H1 (cell line): Measurements from ENCODE around the gene UBN2. TPM values are rescaled to one million over a fixed set of nuclear protein-coding genes. Genes with fewer than 3 reads are reported as not detected.

Source experiments
- CTCF ChIA-PET: fragments of 300-600 bp; sonication (Branson Sonifier 250); formaldehyde crosslinking; loops from one replicate; lab custom pipeline; 2021; ENCODE audit not compliant: partially characterized antibody; lab: Charles Lee
- POLR2A ChIA-PET: fragments of 300-600 bp; sonication (Branson Sonifier 250); formaldehyde crosslinking; loops from one replicate; lab custom pipeline; 2021; ENCODE audit warnings: inconsistent platforms; ENCODE audit not compliant: partially characterized antibody; lab: Charles Lee
- DNase-seq, 2 experiments: peaks; one replicate each; pipeline versions ENCODE4 v3.0.0 to v3.0.0-alpha.2; 2010 to 2022; ENCODE audit warnings: low spot score in 2 of 2, low read depth in 1 of 2, mixed read lengths in 1 of 2
- FAIRE-seq: peaks from 2 replicates; lab custom pipeline; 2011; peaks lifted over from hg19 to GRCh38; lab: Jason Lieb, UNC
- H2AFZ ChIP-seq: 2 replicates; pipeline ENCODE4 v1.8.1; 2012; ENCODE audit warnings: low read length, inconsistent platforms
- H2AK5ac ChIP-seq: 2 replicates; pipeline ENCODE4 v1.6.1; 2013; ENCODE audit warnings: low read depth, low read length
- H2BK120ac ChIP-seq: replicated peaks from 2 replicates; pipeline ENCODE3; 2013; ENCODE audit warnings: low read depth, low read length, inconsistent platforms
- H2BK12ac ChIP-seq: 2 replicates; pipeline ENCODE4 v1.6.1; 2013; ENCODE audit warnings: low read depth, low read length
- H2BK15ac ChIP-seq: 2 replicates; pipeline ENCODE4 v1.6.1; 2013; ENCODE audit warnings: low read length
- H2BK20ac ChIP-seq: 2 replicates; pipeline ENCODE4 v1.6.1; 2013; ENCODE audit warnings: low read length
- H2BK5ac ChIP-seq: 2 replicates; pipeline ENCODE4 v1.6.1; 2013; ENCODE audit warnings: low read depth, low read length
- H3K14ac ChIP-seq: 2 replicates; pipeline ENCODE4 v1.6.1; 2013; ENCODE audit warnings: inconsistent platforms; ENCODE audit not compliant: insufficient read length
- H3K18ac ChIP-seq: 2 replicates; pipeline ENCODE4 v1.6.1; 2013; ENCODE audit warnings: low read length; ENCODE audit errors: extremely low read depth
- H3K23ac ChIP-seq: 2 replicates; pipeline ENCODE4 v1.6.1; 2013; ENCODE audit warnings: inconsistent platforms; ENCODE audit not compliant: insufficient read length
- H3K23me2 ChIP-seq: 2 replicates; pipeline ENCODE4 v1.6.1; 2013; ENCODE audit warnings: low read depth, low read length
- H3K27ac ChIP-seq: 2 replicates; pipeline ENCODE4 v1.6.1; 2011; ENCODE audit warnings: low read depth, low read length, inconsistent platforms
- H3K27me3 ChIP-seq, 4 experiments: replicated peaks in 1 of 4; 1 replicate in 1 of 4; 2 replicates in 3 of 4; pipeline versions ENCODE4 v1.6.1 to v1.8.1; 2011 to 2013; ENCODE audit warnings: low read length in 3 of 4, mild to moderate bottlenecking in 3 of 4, inconsistent platforms in 2 of 4, mixed read lengths in 2 of 4, moderate library complexity in 1 of 4; ENCODE audit not compliant: control insufficient read depth in 3 of 4, insufficient read depth in 3 of 4; ENCODE audit errors: extremely low read depth in 1 of 4
- H3K36me3 ChIP-seq, 4 experiments: 2 replicates each; pipeline versions ENCODE4 v1.6.1 to v1.8.1; 2011 to 2013; ENCODE audit warnings: mild to moderate bottlenecking in 4 of 4, low read length in 3 of 4, moderate library complexity in 2 of 4, control low read depth in 1 of 4, inconsistent platforms in 1 of 4; ENCODE audit not compliant: insufficient read depth in 4 of 4, control insufficient read depth in 2 of 4
- H3K4ac ChIP-seq: replicated peaks from 2 replicates; pipeline ENCODE3; 2013; ENCODE audit warnings: low read length, low read depth, mixed read lengths, inconsistent platforms; ENCODE audit not compliant: insufficient read length
- H3K4me1 ChIP-seq, 4 experiments: replicated peaks in 1 of 4; 1 replicate in 1 of 4; 2 replicates in 3 of 4; pipeline versions ENCODE4 v1.6.1 to v1.8.1; 2011 to 2013; ENCODE audit warnings: low read length in 3 of 4, inconsistent platforms in 2 of 4, mixed read lengths in 1 of 4; ENCODE audit not compliant: insufficient read depth in 4 of 4, control insufficient read depth in 3 of 4
- H3K4me2 ChIP-seq, 2 experiments: 2 replicates each; pipeline versions ENCODE4 v1.6.1 to v1.8.1; 2011 to 2013; ENCODE audit warnings: low read depth in 2 of 2, low read length in 2 of 2, control low read depth in 1 of 2, inconsistent platforms in 1 of 2, mild to moderate bottlenecking in 1 of 2; ENCODE audit not compliant: insufficient read depth in 1 of 2
- H3K4me3 ChIP-seq, 4 experiments: fragments of 200-600, 300-600 bp in 1 of 4; sonication (generic), shearing (Covaris generic), sonication (Bioruptor Twin) in 1 of 4; 2 replicates each; pipeline versions ENCODE4 v1.5.1 to v1.8.1; 2011 to 2016; ENCODE audit warnings: low read length in 4 of 4, low read depth in 3 of 4, control low read depth in 2 of 4, inconsistent platforms in 2 of 4, mild to moderate bottlenecking in 2 of 4, mixed read lengths in 1 of 4, moderate library complexity in 1 of 4; ENCODE audit not compliant: insufficient read depth in 2 of 4; ENCODE audit errors: extremely low read depth in 1 of 4
- H3K56ac ChIP-seq: replicated peaks from 2 replicates; pipeline ENCODE3; 2013; ENCODE audit warnings: low read depth, mild to moderate bottlenecking, mixed read lengths, low read length, inconsistent platforms; ENCODE audit not compliant: insufficient read length
- H3K79me1 ChIP-seq: 2 replicates; pipeline ENCODE4 v1.6.1; 2013; ENCODE audit warnings: low read depth, low read length, control low read depth
- H3K79me2 ChIP-seq, 2 experiments: 2 replicates each; pipeline versions ENCODE4 v1.6.1 to v1.8.1; 2012 to 2013; ENCODE audit warnings: low read length in 2 of 2, mild to moderate bottlenecking in 2 of 2, inconsistent platforms in 1 of 2; ENCODE audit not compliant: insufficient read depth in 2 of 2, control insufficient read depth in 1 of 2
- H3K9ac ChIP-seq, 4 experiments: replicated peaks in 1 of 4; 1 replicate in 1 of 4; 2 replicates in 3 of 4; pipeline versions ENCODE4 v1.6.1 to v1.8.1; 2011 to 2013; ENCODE audit warnings: low read depth in 3 of 4, low read length in 3 of 4, control low read depth in 2 of 4, mild to moderate bottlenecking in 2 of 4, moderate library complexity in 2 of 4, inconsistent platforms in 1 of 4; ENCODE audit errors: extremely low read depth in 1 of 4
- H3K9me3 ChIP-seq, 2 experiments: 2 replicates each; pipeline versions ENCODE4 v1.6.1 to v1.8.1; 2012 to 2013; ENCODE audit warnings: mild to moderate bottlenecking in 2 of 2, moderate library complexity in 2 of 2, control low read depth in 1 of 2, inconsistent platforms in 1 of 2, low read depth in 1 of 2, low read length in 1 of 2, mixed read lengths in 1 of 2; ENCODE audit not compliant: insufficient read depth in 2 of 2
- H4K20me1 ChIP-seq, 2 experiments: replicated peaks in 1 of 2; 2 replicates each; pipeline versions ENCODE3 to v1.8.1; 2011 to 2013; ENCODE audit warnings: inconsistent platforms in 2 of 2, low read length in 2 of 2, mild to moderate bottlenecking in 1 of 2; ENCODE audit not compliant: insufficient read depth in 2 of 2, control insufficient read depth in 1 of 2
- H4K5ac ChIP-seq: 2 replicates; pipeline ENCODE4 v1.6.1; 2013; ENCODE audit warnings: low read length, low read depth, mixed read lengths, inconsistent platforms; ENCODE audit not compliant: insufficient read length
- H4K8ac ChIP-seq: 2 replicates; pipeline ENCODE4 v1.8.0; 2013; ENCODE audit warnings: mild to moderate bottlenecking, moderate library complexity, low read length, inconsistent platforms; ENCODE audit not compliant: insufficient read depth; ENCODE audit errors: extremely low read depth
- H4K91ac ChIP-seq: replicated peaks from 2 replicates; pipeline ENCODE3; 2013; ENCODE audit warnings: low read length, mixed read lengths, inconsistent platforms; ENCODE audit not compliant: insufficient read length
- CTCF ChIP-seq, 3 experiments: IDR thresholded peaks; 1 replicate in 2 of 3; 2 replicates in 1 of 3; pipeline versions ENCODE4 v1.5.1 to v1.6.1; 2011; ENCODE audit warnings: low read length in 3 of 3, mild to moderate bottlenecking in 3 of 3, inconsistent platforms in 2 of 3, low read depth in 1 of 3, moderate library complexity in 1 of 3; ENCODE audit not compliant: insufficient read depth in 1 of 3; ENCODE audit errors: control extremely low read depth in 1 of 3
- POLR2AphosphoS5 ChIP-seq: IDR thresholded peaks from 2 replicates; pipeline ENCODE4 v1.6.1; 2011; ENCODE audit warnings: low read depth, low read length
- RAD21 ChIP-seq, 2 experiments: IDR thresholded peaks in 1 of 2; conservative IDR thresholded peaks in 1 of 2; 2 replicates each; pipeline ENCODE4 v1.6.1; 2011; ENCODE audit warnings: low read depth in 2 of 2, low read length in 2 of 2, improper control_type of control experiment in 1 of 2, inconsistent platforms in 1 of 2, mild to moderate bottlenecking in 1 of 2, moderate library complexity in 1 of 2
- SP1 ChIP-seq: IDR thresholded peaks from 2 replicates; pipeline ENCODE4 v1.6.1; 2011; ENCODE audit warnings: low read depth, low read length
- SUZ12 ChIP-seq: fragments of 200-600 bp; sonication (generic); IDR thresholded peaks from 2 replicates; pipeline ENCODE4 v1.6.1; 2012; ENCODE audit warnings: mild to moderate bottlenecking, inconsistent platforms, low read length, moderate library complexity, mixed read lengths
- WGBS, 2 experiments: shearing (Covaris generic) in 1 of 2; methylation state at CpG; one replicate each; pipeline versions ENCODE4 v1.1.6 to v1.1.7; 2013 to 2015; ENCODE audit warnings: low lambda C conversion rate in 2 of 2, mixed read lengths in 2 of 2, inconsistent platforms in 1 of 2, low coverage in 1 of 2, missing lambda C conversion rate in 1 of 2; ENCODE audit not compliant: insufficient replicate concordance in 2 of 2, insufficient coverage in 1 of 2, insufficient read length in 1 of 2; ENCODE audit errors: extremely low coverage in 1 of 2, missing lambda C conversion rate in 1 of 2; 5-methylcytosine and 5-hydroxymethylcytosine counted together
- polyA plus RNA-seq, 7 experiments: library from polyadenylated mRNA; depleted of rRNA in 3 of 7; stranded (reverse) in 5 of 7; unstranded in 2 of 7; fragments of >200 nt in 5 of 7; fragments of 200-250 nt in 2 of 7; gene quantifications; 1 replicate in 5 of 7; 2 replicates in 1 of 7; 4 replicates in 1 of 7; pipeline versions ENCODE4 v1.2.1 to v1.2.3, GENCODE V29; 2011 to 2013; ENCODE audit warnings: missing spikeins in 2 of 7, mixed read lengths in 2 of 7
- total RNA-seq: library from RNA; stranded (reverse); fragmentation: NEBNext Ultra II Directional; extraction: Animal tissue kit (Norgen Biotek cat#: 25700); gene quantifications from 2 replicates; pipeline ENCODE4 v1.2.1, GENCODE V29; 2021

Gene UBN2
- total and polyA plus RNA-seq, 2 of the 8 experiments (the other 6 are each of a cell fraction or from before 2014, with no cell fraction given) = 4.1 to 39.6 TPM

- H4K5ac ChIP-seq = no peak overlapping the region
- no peaks in the 10 kb centered on the region for H3K79me2 ChIP-seq
- ChIA-PET CTCF (interaction anchor here (2.0 kb wide), 1 partner anchor 9 kb away, joined by 5 read pairs; no protein-coding TSS in a partner anchor), POLR2A (interaction anchor here (0.6 to 1.4 kb wide), 4 partner anchors 8 to 414 kb away, joined by 3 to 4 read pairs (median 3); no protein-coding TSS in a partner anchor)
- 89 to 100% methylated on average over 2 to 7 of the region's 7 CpGs for WGBS, 2 experiments
- no peaks in the 10 kb centered on the region for H3K4me1 ChIP-seq
- no peak overlapping the region for H2BK5ac ChIP-seq
- no peak overlapping the region for H4K8ac ChIP-seq
- DNase-seq (no peak), FAIRE-seq (no peak)
- no peak overlapping the region for H3K4ac ChIP-seq
- peaks cover 0 to 3% (median 1%) of the 10 kb centered on the region in 4 experiments; a peak in 3 of 8 replicates for H3K36me3 ChIP-seq
- H3K27me3 ChIP-seq = no peaks in the 10 kb centered on the region
- no peak overlapping the region for H3K14ac ChIP-seq
- H4K20me1 ChIP-seq = no peaks in the 10 kb centered on the region
- no peak overlapping the region for H2BK12ac ChIP-seq
- no peak overlapping the region for H2AFZ ChIP-seq
- H3K4me2 ChIP-seq = no peak overlapping the region
- H2BK15ac ChIP-seq = no peak overlapping the region
- H2BK120ac ChIP-seq = no peak overlapping the region
- H3K18ac ChIP-seq = no peak overlapping the region
- H3K23me2 ChIP-seq = no peaks in the 10 kb centered on the region
- no peaks in the 10 kb centered on the region for H3K9me3 ChIP-seq
- no peak overlapping the region for H4K91ac ChIP-seq
- no peak overlapping the region for H3K56ac ChIP-seq
- H3K9ac ChIP-seq = no peak overlapping the region
- H3K27ac ChIP-seq = no peak overlapping the region
- H3K23ac ChIP-seq = no peak overlapping the region
- H3K4me3 ChIP-seq = no peak overlapping the region
- H3K79me1 ChIP-seq = no peaks in the 10 kb centered on the region; the same call in 1 of the 2 replicates
- H2AK5ac ChIP-seq = no peak overlapping the region
- H2BK20ac ChIP-seq = no peak overlapping the region
- no peak for TF ChIP-seq POLR2AphosphoS5
- TF ChIP-seq CTCF (IDR thresholded peaks at IDR 0.05; ENCODE audit: control extremely low read depth in 1 of 3, insufficient read depth in 1 of 3, low read depth in 1 of 3, low read length in 3 of 3) = no peak
- TF ChIP-seq SP1 = no peak
- no peak for TF ChIP-seq RAD21 (IDR thresholded peaks at IDR 0.05 in 1 of 2, conservative IDR thresholded peaks at IDR 0.05 in 1 of 2; ENCODE audit: low read depth in 2 of 2, low read length in 2 of 2)
- TF ChIP-seq SUZ12 = no peak
Measured at GRCh38 chr7:139292821-139293220, 61.8 kb downstream of the UBN2 start.
